ENCODE data around the gene GOLGA5.
A peak's percentile ranks its signal among the peaks of the same experiment; 100 is the strongest.

The GOLGA5 gene

GRCh38 chr14:92877757-92878431 lies 83.8 kb downstream of the GOLGA5 start:
- peak; percentile 22 for DNase-seq (ENCODE audit: low read depth, low spot score)

GRCh38 chr14:92880351-92880750 lies 86.2 kb downstream of the GOLGA5 start:
- peak; percentile 54 for DNase-seq (ENCODE audit: low read depth, low spot score)

- DNase-seq (ENCODE audit: low read depth, low spot score): peak; percentile 45
Measured at GRCh38 chr14:92880851-92881250, 86.7 kb downstream of the GOLGA5 start.

- no peak for DNase-seq (ENCODE audit: low read depth, low spot score)
Measured at GRCh38 chr14:92883066-92883465, 89.0 kb downstream of the GOLGA5 start.

GRCh38 chr14:92884410-92884809 lies 90.3 kb downstream of the GOLGA5 start:
- no peak for DNase-seq (ENCODE audit: low read depth, low spot score)

GRCh38 chr14:92885279-92886061 lies 91.4 kb downstream of the GOLGA5 start:
- no peak for DNase-seq (ENCODE audit: low read depth, low spot score)

GRCh38 chr14:92886337-92886736 lies 92.2 kb downstream of the GOLGA5 start:
- DNase-seq (ENCODE audit: low read depth, low spot score): no peak

GRCh38 chr14:92887157-92887556 lies 93.1 kb downstream of the GOLGA5 start:
- no peak for DNase-seq (ENCODE audit: low read depth, low spot score)

- DNase-seq (ENCODE audit: low read depth, low spot score): no peak
Measured at GRCh38 chr14:92888896-92889295, 94.8 kb downstream of the GOLGA5 start.

Measured in ELF-1 (cell line).